Thyroid gland (tissue), 4 donors: ENCODE data around the gene CNTROB. TPM values are rescaled to one million over a fixed set of nuclear protein-coding genes. Genes with fewer than 3 reads are reported as not detected.
"Not testable (repeated sequence)": the region's sequence is repeated elsewhere in the genome, so short reads cannot be mapped to it uniquely, and the experiment has no call there.

Source experiments
- DNase-seq, 2 donors: peaks; one replicate each; pipeline ENCODE4 v3.0.0-alpha.2; 2019
- H3K27ac ChIP-seq, 3 donors: fragments of 200-600 bp; sonication (generic); 1 replicate in 2 of 3; 2 replicates in 1 of 3; pipeline ENCODE4 v1.5.1; 2016 to 2019; ENCODE audit warnings: mild to moderate bottlenecking in 1 of 3, moderate library complexity in 1 of 3
- H3K27me3 ChIP-seq: fragments of 200-600 bp; sonication (generic); one replicate; pipeline ENCODE4 v1.5.1; 2019
- H3K36me3 ChIP-seq, 2 donors: fragments of 200-600 bp; sonication (generic); one replicate each; pipeline ENCODE4 v1.5.1; 2016 to 2019
- H3K4me1 ChIP-seq, 2 donors: fragments of 200-600 bp; sonication (generic); one replicate each; pipeline ENCODE4 v1.5.1; 2017 to 2019
- H3K4me3 ChIP-seq, 3 donors: fragments of 200-600 bp; sonication (generic); replicated peaks in 1 of 3; 1 replicate in 2 of 3; 2 replicates in 1 of 3; pipeline ENCODE4 v1.5.1; 2016; ENCODE audit warnings: mild to moderate bottlenecking in 1 of 3
- H3K9me3 ChIP-seq: fragments of 200-600 bp; sonication (generic); one replicate; pipeline ENCODE4 v1.5.1; 2017
- POLR2A ChIP-seq, 2 donors: fragments of 450-650 bp; IDR thresholded peaks; one replicate each; pipeline ENCODE4 v1.6.1; 2017; ENCODE audit warnings: antibody characterized with exemption in 2 of 2, mild to moderate bottlenecking in 2 of 2, moderate library complexity in 1 of 2
- WGBS, 2 donors: methylation state at CpG; one replicate each; pipeline ENCODE4 v1.1.5; 2017; 5-methylcytosine and 5-hydroxymethylcytosine counted together
- intact Hi-C: fragments of 100-400 bp; cut with DNase I; formaldehyde crosslinking; loops from one replicate; pipeline ENCODE4 v1.15.1; 2023
- total RNA-seq, 4 donors: library from RNA; depleted of rRNA; stranded (reverse); fragments of >200 nt; gene quantifications; one replicate each; pipeline ENCODE4 v1.2.3, GENCODE V29; 2016
- TF ChIP-seq, protein P1 (sequence below), 6 experiments: fragments of 200-600 bp in 3 of 6; fragments of 450-650 bp in 3 of 6; sonication (generic) in 3 of 6; IDR thresholded peaks; one replicate each; pipeline ENCODE4 v1.5.1; 2016 to 2019; ENCODE audit warnings: antibody characterized with exemption in 6 of 6, mild to moderate bottlenecking in 2 of 6, inconsistent platforms in 1 of 6, moderate library complexity in 1 of 6

Gene CNTROB
- total RNA-seq, 4 donors from 2014 or later, result 21.0 to 35.9 (median 28.0) TPM

GRCh38 chr17:7950578-7950977, 18.6 kb downstream of the CNTROB start:
- intact Hi-C loops, result no loop called here
- Histone ChIP-seq H3K4me1 (no peaks in the 10 kb centered on the region), H3K4me3 (no peak overlapping the region), H3K27me3 (no peaks in the 10 kb centered on the region), H3K36me3 (peaks cover 23 to 30% of the 10 kb centered on the region in 2 donors), H3K27ac (no peak overlapping the region), H3K9me3 (no peaks in the 10 kb centered on the region)
- 64 to 77% methylated on average over 3 of the region's 3 CpGs for WGBS, 2 donors
- no peak for TF ChIP-seq POLR2A (IDR thresholded peaks at IDR 0.05)
- TF ChIP-seq, protein P1, sequence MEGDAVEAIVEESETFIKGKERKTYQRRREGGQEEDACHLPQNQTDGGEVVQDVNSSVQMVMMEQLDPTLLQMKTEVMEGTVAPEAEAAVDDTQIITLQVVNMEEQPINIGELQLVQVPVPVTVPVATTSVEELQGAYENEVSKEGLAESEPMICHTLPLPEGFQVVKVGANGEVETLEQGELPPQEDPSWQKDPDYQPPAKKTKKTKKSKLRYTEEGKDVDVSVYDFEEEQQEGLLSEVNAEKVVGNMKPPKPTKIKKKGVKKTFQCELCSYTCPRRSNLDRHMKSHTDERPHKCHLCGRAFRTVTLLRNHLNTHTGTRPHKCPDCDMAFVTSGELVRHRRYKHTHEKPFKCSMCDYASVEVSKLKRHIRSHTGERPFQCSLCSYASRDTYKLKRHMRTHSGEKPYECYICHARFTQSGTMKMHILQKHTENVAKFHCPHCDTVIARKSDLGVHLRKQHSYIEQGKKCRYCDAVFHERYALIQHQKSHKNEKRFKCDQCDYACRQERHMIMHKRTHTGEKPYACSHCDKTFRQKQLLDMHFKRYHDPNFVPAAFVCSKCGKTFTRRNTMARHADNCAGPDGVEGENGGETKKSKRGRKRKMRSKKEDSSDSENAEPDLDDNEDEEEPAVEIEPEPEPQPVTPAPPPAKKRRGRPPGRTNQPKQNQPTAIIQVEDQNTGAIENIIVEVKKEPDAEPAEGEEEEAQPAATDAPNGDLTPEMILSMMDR (IDR thresholded peaks at IDR 0.05), result no peak
- DNase-seq, result no peak

DNA sequence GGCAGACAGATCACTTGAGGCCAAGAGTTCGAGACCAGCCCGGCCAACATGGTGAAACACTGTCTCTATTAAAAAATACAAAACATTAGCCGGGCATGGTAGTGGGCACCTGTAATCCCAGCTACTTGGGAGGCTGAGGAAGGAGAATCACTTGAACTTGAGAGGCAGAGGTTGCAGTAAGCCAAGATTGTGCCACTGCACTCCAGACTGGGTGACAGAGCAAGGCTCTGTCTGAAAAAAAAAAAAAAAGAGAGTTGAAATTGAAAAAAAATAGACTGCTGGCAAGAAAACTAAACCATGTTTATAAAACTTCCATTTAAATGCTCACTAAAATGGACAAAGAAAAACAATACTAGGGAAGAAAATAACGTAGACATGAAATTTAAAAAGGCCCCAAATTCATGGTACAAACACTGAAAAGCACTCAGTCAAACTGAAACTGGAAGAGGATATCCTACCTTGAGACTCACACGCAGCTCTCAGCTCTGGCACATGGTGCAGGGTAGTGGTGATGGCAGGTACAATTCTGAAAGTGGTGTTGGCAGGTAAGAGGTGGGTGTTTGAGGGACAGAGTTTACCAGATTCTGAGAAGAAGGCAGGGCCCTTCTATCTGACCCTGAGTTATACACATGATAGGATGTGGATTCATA, 19.3 kb downstream of the CNTROB start:
- TF ChIP-seq POLR2A (IDR thresholded peaks at IDR 0.05), result no peak
- TF ChIP-seq, protein P1 (IDR thresholded peaks at IDR 0.05), result no peak
- no peak for DNase-seq
- intact Hi-C loops, result no loop called here
- Histone ChIP-seq H3K9me3 (no peaks in the 10 kb centered on the region), H3K36me3 (peaks cover 18 to 23% of the 10 kb centered on the region in 2 donors), H3K27ac (no peak overlapping the region), H3K4me1 (no peaks in the 10 kb centered on the region), H3K4me3 (no peak overlapping the region), H3K27me3 (no peaks in the 10 kb centered on the region)
- WGBS, 2 donors, result 68 to 70% methylated on average over 5 of the region's 5 CpGs

DNA sequence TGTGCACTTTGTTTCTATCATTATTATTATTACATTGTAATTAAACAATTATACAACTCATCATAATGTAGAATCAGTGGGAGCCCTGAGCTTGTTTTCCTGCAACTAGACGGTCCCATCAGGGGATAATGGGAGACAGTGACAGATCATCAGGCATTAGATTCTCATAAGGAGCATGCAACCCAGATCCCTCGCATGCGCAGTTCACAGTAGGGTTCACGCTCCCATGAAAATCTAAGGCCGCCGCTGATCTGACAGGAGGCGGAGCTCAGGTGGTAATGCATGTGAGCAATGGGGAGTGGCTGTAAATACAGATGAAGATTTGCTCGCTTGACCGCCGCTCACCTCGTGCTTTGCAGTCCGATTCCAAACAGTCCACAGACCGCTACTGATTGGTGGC, 21.3 kb downstream of the CNTROB start:
- DNase-seq, intact Hi-C loops, H3K4me3 ChIP-seq, H3K27ac ChIP-seq, H3K9me3 ChIP-seq, H3K36me3 ChIP-seq, H3K27me3 ChIP-seq, H3K4me1 ChIP-seq: not testable (repeated sequence)
- WGBS, 2 donors, result 93 to 94% methylated on average over 13 of the region's 13 CpGs

GRCh38 chr17:7955414-7956227, 23.6 kb downstream of the CNTROB start:
- TF ChIP-seq, protein P1 (IDR thresholded peaks at IDR 0.05), result no peak
- no peak for TF ChIP-seq POLR2A (IDR thresholded peaks at IDR 0.05)
- Histone ChIP-seq H3K4me3 (no peak overlapping the region), H3K4me1 (no peaks in the 10 kb centered on the region), H3K9me3 (no peaks in the 10 kb centered on the region), H3K27ac (no peak overlapping the region), H3K36me3 (no peaks in the 10 kb centered on the region), H3K27me3 (no peaks in the 10 kb centered on the region)
- WGBS, 2 donors, result 78 to 80% methylated on average over 13 of the region's 13 CpGs
- no peak for DNase-seq
- intact Hi-C loops, result no loop called here

DNA sequence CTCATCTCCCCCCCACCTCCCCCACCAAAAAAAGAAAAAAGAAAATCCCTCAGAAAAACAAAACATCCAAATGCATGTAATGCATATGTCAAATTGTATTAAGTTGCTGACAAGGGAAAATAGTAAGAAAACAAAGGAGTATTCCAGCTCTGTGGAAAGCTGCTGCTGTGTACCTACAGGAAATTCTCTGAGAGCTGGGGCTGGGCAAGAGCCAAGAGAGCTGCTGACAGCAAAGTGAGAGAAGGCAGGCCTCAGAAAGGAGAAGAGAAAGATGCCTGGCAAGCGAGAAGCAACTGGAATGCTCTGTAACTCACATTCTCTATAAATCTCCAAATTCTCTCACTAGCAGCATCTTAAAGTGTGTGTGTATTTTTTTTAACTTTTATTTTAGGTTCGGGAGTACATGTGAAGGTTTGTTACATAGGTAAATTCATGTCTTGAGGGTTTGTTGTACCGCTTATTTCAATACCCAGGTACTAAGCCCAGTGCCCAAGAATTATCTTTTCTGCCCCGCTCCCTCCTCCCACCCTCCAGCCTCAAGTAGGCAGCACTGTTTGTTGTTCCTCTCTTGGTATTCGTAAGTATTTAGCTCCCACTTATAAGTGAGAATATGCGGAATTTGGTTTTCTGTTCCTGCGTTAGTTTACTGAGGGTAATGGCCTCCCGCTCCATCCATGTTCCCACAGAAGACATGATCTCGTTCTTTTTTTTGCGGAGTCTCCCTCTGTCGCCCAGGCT, 24.4 kb downstream of the CNTROB start:
- intact Hi-C loops, result no loop called here
- no peak for DNase-seq
- Histone ChIP-seq H3K9me3 (no peaks in the 10 kb centered on the region), H3K4me1 (no peaks in the 10 kb centered on the region), H3K36me3 (no peaks in the 10 kb centered on the region), H3K27me3 (no peaks in the 10 kb centered on the region), H3K27ac (no peak overlapping the region), H3K4me3 (no peak overlapping the region)
- WGBS, 2 donors, result 74 to 80% methylated on average over 11 of the region's 11 CpGs
- no peak for TF ChIP-seq POLR2A (IDR thresholded peaks at IDR 0.05)
- TF ChIP-seq, protein P1 (IDR thresholded peaks at IDR 0.05), result no peak
